Measurements from ENCODE around the gene SNRNP25.

SNRNP25 gene

GRCh38 chr16:54237-54581, 581 bp downstream of the SNRNP25 start:
- peak overlapping the region; percentile 67 to 72 for H3K4me3 ChIP-seq
- H3K27ac ChIP-seq = peak overlapping the region; percentile 73 to 77
- DNase-seq = no peak
- peaks cover 0 to 19% (median 10%) of the 10 kb centered on the region in 4 donors for H3K4me1 ChIP-seq
- no peaks in the 10 kb centered on the region for H3K27me3 ChIP-seq
- H3K36me3 ChIP-seq = peaks cover 36 to 43% (median 40%) of the 10 kb centered on the region in 3 donors
- intact Hi-C loops (cut with DNase I; ENCODE audit: low total_unique reads) = no loop called here
- no peak for TF ChIP-seq CTCF (IDR thresholded peaks at IDR 0.05)
- no peaks in the 10 kb centered on the region for H3K9me3 ChIP-seq

DNA sequence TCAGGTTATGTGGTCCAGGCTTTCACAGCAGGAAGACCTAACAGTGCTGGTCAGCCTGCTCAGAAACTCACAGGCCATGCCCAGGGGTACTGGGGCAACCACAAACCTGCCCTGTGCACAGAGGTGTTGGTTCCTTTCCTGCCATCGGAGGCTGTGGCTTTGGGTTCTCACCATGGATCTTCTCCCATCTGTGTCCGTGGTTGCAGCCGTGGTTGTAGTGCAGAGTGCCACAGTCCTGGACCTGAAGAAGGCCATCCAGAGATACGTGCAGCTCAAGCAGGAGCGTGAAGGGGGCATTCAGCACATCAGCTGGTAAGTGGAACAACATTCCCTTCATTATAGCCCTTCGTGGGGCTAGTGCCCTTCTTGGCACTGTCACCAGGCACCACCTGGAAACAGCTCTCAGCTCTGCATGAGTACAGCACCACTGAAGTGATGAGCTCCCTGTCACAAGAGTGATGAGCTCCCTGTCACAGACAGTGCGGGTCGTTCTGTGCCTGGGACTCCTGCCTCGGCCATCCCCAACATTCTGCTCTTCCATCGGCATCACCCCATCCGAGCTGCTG, 2.0 kb downstream of the SNRNP25 start:
- Histone ChIP-seq H3K27me3 (no peaks in the 10 kb centered on the region), H3K4me1 (peaks cover 0 to 19% (median 10%) of the 10 kb centered on the region in 4 donors), H3K9me3 (no peaks in the 10 kb centered on the region), H3K27ac (no peak overlapping the region), H3K4me3 (no peak overlapping the region), H3K36me3 (peaks cover 50 to 57% (median 54%) of the 10 kb centered on the region in 3 donors)
- TF ChIP-seq CTCF (IDR thresholded peaks at IDR 0.05) = no peak
- DNase-seq = peak in 1 of 2 donors; percentile 64
- intact Hi-C loops (cut with DNase I; ENCODE audit: low total_unique reads) = no loop called here

- Histone ChIP-seq H3K27me3 (no peaks in the 10 kb centered on the region), H3K9me3 (no peaks in the 10 kb centered on the region), H3K36me3 (peaks cover 56 to 65% (median 62%) of the 10 kb centered on the region in 3 donors), H3K27ac (no peak overlapping the region), H3K4me3 (no peak overlapping the region), H3K4me1 (peaks cover 0 to 15% (median 10%) of the 10 kb centered on the region in 4 donors)
- intact Hi-C loops (cut with DNase I; ENCODE audit: low total_unique reads) = no loop called here
- TF ChIP-seq CTCF (IDR thresholded peaks at IDR 0.05) = no peak
- DNase-seq = peak in 1 of 2 donors; percentile 68
Observed at GRCh38 chr16:56231-56927, 2.8 kb downstream of the SNRNP25 start.

- Histone ChIP-seq H3K36me3 (peaks cover 69 to 78% (median 75%) of the 10 kb centered on the region in 3 donors), H3K27me3 (no peaks in the 10 kb centered on the region), H3K9me3 (no peaks in the 10 kb centered on the region), H3K4me3 (no peak overlapping the region), H3K4me1 (peaks cover 0 to 7% (median 7%) of the 10 kb centered on the region in 4 donors), H3K27ac (no peak overlapping the region)
- no peak for TF ChIP-seq CTCF (IDR thresholded peaks at IDR 0.05)
- intact Hi-C loops (cut with DNase I; ENCODE audit: low total_unique reads) = no loop called here
- peak in 1 of 2 donors; percentile 62 for DNase-seq
Observed at GRCh38 chr16:57711-58110, 4.1 kb downstream of the SNRNP25 start.

DNA sequence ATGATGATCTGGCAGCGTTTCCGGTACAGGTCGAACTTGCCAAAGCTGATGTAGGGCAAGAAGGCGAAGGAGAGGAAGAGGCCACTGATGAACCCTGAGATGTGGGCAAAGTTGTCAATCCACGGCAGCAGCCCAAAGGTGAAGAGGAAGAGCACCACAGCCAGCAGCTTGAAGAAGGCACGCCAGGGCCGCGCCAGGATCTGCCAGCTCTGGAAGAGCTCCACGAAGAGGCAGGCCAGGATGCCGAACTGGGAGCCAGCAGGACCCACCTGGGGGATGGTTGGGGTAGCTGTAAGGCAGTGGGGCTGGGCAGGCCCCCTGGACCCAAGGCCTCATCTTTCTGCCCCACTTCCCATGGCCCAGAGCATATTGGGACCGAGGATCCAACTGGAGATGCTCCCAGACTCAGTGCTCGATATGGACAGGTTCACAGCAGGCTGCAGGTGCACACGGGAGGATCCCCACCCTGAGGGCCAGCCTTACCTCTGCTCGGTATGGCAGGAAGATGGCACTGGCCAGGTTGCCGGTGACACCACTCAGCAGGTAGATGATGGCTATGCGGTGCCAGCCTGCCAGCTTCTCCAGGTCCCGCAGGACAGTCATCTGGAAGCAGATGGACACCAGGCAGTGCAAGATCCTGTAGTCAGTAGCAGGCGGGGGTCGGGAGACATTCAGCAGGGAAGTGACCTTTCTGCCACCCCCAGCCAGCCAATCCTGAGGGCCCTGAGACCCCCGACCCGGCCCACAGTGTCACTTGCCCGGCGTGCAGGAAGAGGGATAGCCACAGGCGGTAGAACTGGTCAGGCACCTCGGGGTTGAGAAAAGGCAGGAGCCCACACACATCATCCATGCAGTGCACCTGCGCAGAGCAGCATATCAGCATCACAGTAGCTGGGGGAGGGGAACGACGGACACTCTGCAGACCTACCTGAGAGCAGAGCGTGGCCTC, 5.1 kb downstream of the SNRNP25 start:
- Histone ChIP-seq H3K36me3 (peaks cover 80 to 88% (median 85%) of the 10 kb centered on the region in 3 donors), H3K27ac (no peak overlapping the region), H3K27me3 (no peaks in the 10 kb centered on the region), H3K4me1 (peaks cover 0 to 10% (median 7%) of the 10 kb centered on the region in 4 donors), H3K9me3 (no peaks in the 10 kb centered on the region), H3K4me3 (no peak overlapping the region)
- DNase-seq = peak in 1 of 2 donors; percentile 64
- intact Hi-C loops (cut with DNase I; ENCODE audit: low total_unique reads) = no loop called here
- no peak for TF ChIP-seq CTCF (IDR thresholded peaks at IDR 0.05)

Data from tibial artery (tissue), 4 donors.